ENCODE results near the gene CDK14.

DNA sequence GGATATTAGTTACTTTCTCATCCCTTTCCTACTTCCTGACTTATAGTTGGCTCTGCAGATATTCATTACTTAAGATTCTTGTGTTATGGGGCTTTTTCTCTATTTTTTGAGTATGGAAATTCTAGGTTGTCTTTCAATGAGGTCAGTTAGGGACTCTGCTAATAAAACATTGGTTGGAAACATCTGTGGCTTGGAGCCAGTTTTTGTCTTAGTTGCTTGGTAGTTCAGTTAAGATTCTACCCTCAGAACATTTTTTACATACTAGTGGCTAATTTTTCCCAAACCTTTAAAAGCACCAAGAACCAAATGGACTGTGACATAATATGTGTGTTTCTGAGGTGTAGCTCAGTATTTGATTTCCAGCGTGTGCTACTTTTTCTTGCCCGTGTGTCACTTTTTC, 362.5 kb downstream of the CDK14 start:
- TF ChIP-seq EZH2 (IDR thresholded peaks at IDR 0.05; ENCODE audit: borderline replicate concordance, low read depth, low read length, severe bottlenecking) (no peak), POLR2A (IDR thresholded peaks at IDR 0.05; ENCODE audit: low read depth, low read length) (no peak), POLR2AphosphoS5 (IDR thresholded peaks at IDR 0.05; ENCODE audit: insufficient read depth, low read depth, low read length) (no peak), GATA2 (IDR thresholded peaks at IDR 0.05; ENCODE audit: insufficient read depth, insufficient read length, low read depth, low read length) (no peak), MYC (IDR thresholded peaks at IDR 0.05; ENCODE audit: low read depth, low read length) (no peak), FOS (IDR thresholded peaks at IDR 0.05; ENCODE audit: borderline replicate concordance, insufficient read depth, low read length) (no peak), JUN (IDR thresholded peaks at IDR 0.05; ENCODE audit: borderline replicate concordance, insufficient read depth, insufficient read length, low read depth) (no peak)
- TF ChIP-seq, protein P1, sequence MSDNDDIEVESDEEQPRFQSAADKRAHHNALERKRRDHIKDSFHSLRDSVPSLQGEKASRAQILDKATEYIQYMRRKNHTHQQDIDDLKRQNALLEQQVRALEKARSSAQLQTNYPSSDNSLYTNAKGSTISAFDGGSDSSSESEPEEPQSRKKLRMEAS (IDR thresholded peaks at IDR 0.05; ENCODE audit: insufficient read depth, insufficient read length) = no peak
- TF ChIP-seq, protein P2, sequence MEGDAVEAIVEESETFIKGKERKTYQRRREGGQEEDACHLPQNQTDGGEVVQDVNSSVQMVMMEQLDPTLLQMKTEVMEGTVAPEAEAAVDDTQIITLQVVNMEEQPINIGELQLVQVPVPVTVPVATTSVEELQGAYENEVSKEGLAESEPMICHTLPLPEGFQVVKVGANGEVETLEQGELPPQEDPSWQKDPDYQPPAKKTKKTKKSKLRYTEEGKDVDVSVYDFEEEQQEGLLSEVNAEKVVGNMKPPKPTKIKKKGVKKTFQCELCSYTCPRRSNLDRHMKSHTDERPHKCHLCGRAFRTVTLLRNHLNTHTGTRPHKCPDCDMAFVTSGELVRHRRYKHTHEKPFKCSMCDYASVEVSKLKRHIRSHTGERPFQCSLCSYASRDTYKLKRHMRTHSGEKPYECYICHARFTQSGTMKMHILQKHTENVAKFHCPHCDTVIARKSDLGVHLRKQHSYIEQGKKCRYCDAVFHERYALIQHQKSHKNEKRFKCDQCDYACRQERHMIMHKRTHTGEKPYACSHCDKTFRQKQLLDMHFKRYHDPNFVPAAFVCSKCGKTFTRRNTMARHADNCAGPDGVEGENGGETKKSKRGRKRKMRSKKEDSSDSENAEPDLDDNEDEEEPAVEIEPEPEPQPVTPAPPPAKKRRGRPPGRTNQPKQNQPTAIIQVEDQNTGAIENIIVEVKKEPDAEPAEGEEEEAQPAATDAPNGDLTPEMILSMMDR (IDR thresholded peaks at IDR 0.05; ENCODE audit: extremely low read depth in 1 of 2, insufficient read depth in 1 of 2, low read depth in 1 of 2, low read length in 2 of 2) = no peak
